ENCODE results near the gene EGFL6. TPM values are rescaled to one million over a fixed set of nuclear protein-coding genes. Genes with fewer than 3 reads are reported as not detected.

The EGFL6 gene
- total and polyA plus RNA-seq, 2 of the 13 experiments (the other 11 are each of a cell fraction or from before 2014, with no cell fraction given) = not detected

DNA sequence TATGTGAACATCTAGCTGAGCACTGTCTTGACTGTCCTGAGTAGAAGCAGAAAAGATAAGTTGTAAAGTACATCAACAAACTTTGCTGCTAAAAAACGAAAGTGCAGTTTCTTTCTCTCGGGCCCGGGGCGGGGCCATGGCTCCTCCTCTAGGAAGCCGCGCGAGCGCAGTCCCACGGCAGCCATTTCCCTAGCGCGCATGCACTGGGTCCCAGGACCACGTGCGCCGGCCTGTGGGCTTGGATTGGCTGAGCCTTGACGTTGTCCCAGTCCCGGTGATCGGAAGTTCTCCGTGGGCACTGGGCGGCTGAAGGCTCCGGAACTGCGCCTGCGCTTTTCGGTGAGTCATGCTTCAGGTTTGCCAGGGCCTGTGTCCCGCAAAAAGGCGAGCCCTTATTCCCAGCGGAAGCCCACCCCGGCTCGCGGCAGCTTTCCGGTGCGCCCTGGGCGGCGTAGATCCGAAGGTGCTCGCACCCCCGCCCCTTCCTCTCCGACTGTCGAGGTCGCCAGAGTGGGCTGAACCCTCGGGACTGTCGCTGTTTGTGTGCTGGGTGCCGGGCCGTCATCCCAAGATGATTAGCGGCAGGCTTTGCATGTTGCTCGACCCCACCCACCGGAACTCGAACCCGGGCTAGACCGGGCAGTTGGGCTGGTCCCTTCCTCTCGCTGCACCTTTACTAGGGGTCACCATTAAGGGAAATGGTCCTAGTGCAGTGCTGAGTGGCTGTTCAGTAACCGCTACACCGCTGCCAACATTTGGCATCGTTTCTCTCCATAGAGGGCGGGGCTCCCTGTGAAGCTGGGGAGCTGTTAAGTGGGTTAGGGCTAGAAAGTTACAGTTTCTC, 83.7 kb downstream of the EGFL6 start, which contains the start of gene TCEANC (continued):
- TF ChIP-seq ATRX (CRISPR knock-in tag; IDR thresholded peaks at IDR 0.05; ENCODE audit: borderline replicate concordance) (no peak), FOXA1 (IDR thresholded peaks at IDR 0.05) (no peak), FOXA1 (CRISPR knock-in tag; IDR thresholded peaks at IDR 0.05) (no peak), GABPB1 (CRISPR knock-in tag; IDR thresholded peaks at IDR 0.05) (peak; percentile 89), ZSCAN30 (CRISPR knock-in tag; IDR thresholded peaks at IDR 0.05) (no peak), ZBTB3 (CRISPR knock-in tag; IDR thresholded peaks at IDR 0.05; ENCODE audit: borderline replicate concordance, low read depth) (no peak), TCF7 (IDR thresholded peaks at IDR 0.05; ENCODE audit: low read depth) (no peak), RERE (CRISPR knock-in tag; IDR thresholded peaks at IDR 0.05; ENCODE audit: low read depth) (no peak), ATF1 (CRISPR knock-in tag; IDR thresholded peaks at IDR 0.05) (no peak), ZNF878 (CRISPR knock-in tag; IDR thresholded peaks at IDR 0.05) (no peak), MZF1 (CRISPR knock-in tag; IDR thresholded peaks at IDR 0.05; ENCODE audit: borderline replicate concordance) (no peak), ZNF30 (CRISPR knock-in tag; IDR thresholded peaks at IDR 0.05) (no peak), IRF2 (CRISPR knock-in tag; IDR thresholded peaks at IDR 0.05) (peak; percentile 69; the same call in 1 of the 2 replicates), MIER2 (CRISPR knock-in tag; IDR thresholded peaks at IDR 0.05) (no peak), ZNF781 (CRISPR knock-in tag; IDR thresholded peaks at IDR 0.05; ENCODE audit: borderline replicate concordance, not compliant biosample characterization) (no peak), TCF7L2 (IDR thresholded peaks at IDR 0.05; ENCODE audit: low read depth, low read length) (no peak), DPF2 (CRISPR knock-in tag; IDR thresholded peaks at IDR 0.05; ENCODE audit: borderline replicate concordance, low read depth) (no peak), ZNF619 (CRISPR knock-in tag; IDR thresholded peaks at IDR 0.05) (no peak; the same call in 1 of the 2 replicates), ZFY (CRISPR knock-in tag; IDR thresholded peaks at IDR 0.05) (peak; percentile 86)
- TF ChIP-seq, protein P1, sequence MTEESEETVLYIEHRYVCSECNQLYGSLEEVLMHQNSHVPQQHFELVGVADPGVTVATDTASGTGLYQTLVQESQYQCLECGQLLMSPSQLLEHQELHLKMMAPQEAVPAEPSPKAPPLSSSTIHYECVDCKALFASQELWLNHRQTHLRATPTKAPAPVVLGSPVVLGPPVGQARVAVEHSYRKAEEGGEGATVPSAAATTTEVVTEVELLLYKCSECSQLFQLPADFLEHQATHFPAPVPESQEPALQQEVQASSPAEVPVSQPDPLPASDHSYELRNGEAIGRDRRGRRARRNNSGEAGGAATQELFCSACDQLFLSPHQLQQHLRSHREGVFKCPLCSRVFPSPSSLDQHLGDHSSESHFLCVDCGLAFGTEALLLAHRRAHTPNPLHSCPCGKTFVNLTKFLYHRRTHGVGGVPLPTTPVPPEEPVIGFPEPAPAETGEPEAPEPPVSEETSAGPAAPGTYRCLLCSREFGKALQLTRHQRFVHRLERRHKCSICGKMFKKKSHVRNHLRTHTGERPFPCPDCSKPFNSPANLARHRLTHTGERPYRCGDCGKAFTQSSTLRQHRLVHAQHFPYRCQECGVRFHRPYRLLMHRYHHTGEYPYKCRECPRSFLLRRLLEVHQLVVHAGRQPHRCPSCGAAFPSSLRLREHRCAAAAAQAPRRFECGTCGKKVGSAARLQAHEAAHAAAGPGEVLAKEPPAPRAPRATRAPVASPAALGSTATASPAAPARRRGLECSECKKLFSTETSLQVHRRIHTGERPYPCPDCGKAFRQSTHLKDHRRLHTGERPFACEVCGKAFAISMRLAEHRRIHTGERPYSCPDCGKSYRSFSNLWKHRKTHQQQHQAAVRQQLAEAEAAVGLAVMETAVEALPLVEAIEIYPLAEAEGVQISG (CRISPR knock-in tag; IDR thresholded peaks at IDR 0.05) = peak; percentile 55; the same call in 1 of the 2 replicates
- TF ChIP-seq, protein P2, sequence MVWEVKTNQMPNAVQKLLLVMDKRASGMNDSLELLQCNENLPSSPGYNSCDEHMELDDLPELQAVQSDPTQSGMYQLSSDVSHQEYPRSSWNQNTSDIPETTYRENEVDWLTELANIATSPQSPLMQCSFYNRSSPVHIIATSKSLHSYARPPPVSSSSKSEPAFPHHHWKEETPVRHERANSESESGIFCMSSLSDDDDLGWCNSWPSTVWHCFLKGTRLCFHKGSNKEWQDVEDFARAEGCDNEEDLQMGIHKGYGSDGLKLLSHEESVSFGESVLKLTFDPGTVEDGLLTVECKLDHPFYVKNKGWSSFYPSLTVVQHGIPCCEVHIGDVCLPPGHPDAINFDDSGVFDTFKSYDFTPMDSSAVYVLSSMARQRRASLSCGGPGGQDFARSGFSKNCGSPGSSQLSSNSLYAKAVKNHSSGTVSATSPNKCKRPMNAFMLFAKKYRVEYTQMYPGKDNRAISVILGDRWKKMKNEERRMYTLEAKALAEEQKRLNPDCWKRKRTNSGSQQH (CRISPR knock-in tag; IDR thresholded peaks at IDR 0.05; ENCODE audit: low read depth) = no peak
